ENCODE data around the gene CD300C.

DNA sequence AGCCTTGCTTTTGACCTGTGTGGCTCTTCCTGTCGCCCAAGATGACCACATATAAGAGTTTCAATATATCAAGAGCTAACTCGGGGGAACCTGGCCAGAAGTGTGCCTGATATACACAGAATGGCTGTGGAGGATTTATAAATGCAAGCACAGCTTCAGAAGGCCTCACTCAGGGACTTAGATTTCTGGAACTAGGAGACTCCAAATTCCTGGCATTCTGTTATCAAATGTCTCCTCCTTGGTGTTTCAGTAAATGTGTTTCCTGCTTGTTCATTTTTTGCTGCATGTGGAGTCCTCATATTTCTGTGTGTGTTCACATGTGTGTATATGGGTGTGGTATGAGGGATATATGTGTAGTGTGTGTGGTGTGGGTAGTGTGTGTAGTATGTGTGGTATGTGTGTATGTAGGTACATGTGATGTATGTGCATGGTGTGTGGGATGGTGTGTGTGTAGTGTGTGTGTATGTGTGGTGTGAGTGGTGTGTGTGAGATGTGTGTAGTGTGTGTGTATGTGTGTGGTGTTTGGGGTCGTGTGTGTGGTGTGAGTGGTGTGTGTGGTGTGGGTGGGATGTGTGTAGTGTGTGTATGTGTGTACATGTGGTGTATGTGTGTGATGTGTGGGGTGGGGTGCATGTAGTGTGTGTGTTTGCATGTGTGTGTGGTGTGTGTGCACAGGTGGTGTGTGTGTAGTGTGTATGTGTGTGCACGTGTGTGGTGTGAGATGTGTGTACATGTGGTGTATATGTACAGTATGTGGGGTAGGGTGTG lies 22.4 kb upstream of the CD300C start:
- TF ChIP-seq EZH2 (IDR thresholded peaks at IDR 0.05; ENCODE audit: insufficient read depth, poor library complexity, severe bottlenecking) (no peak), EZH2phosphoT487 (IDR thresholded peaks at IDR 0.05; ENCODE audit: insufficient read depth, low read depth) (no peak)
